GM18505 (cell line): ENCODE measurements around the gene ABCB11.

Experiments
- ATAC-seq: cut with Tn5 transposase; IDR thresholded peaks from one replicate; pipeline ENCODE4 v1.9.1; 2021; ENCODE audit not compliant: unreplicated experiment
- POLR2A ChIP-seq: IDR thresholded peaks from 4 replicates; pipeline ENCODE4 v1.6.1; 2011; ENCODE audit warnings: borderline replicate concordance; ENCODE audit not compliant: insufficient read depth, insufficient read length; ENCODE audit errors: extremely low read depth

ABCB11 gene

GRCh38 chr2:168962636-168963035 lies 68.5 kb downstream of the ABCB11 start:
- ATAC-seq: no peak
- TF ChIP-seq POLR2A: no peak

DNA sequence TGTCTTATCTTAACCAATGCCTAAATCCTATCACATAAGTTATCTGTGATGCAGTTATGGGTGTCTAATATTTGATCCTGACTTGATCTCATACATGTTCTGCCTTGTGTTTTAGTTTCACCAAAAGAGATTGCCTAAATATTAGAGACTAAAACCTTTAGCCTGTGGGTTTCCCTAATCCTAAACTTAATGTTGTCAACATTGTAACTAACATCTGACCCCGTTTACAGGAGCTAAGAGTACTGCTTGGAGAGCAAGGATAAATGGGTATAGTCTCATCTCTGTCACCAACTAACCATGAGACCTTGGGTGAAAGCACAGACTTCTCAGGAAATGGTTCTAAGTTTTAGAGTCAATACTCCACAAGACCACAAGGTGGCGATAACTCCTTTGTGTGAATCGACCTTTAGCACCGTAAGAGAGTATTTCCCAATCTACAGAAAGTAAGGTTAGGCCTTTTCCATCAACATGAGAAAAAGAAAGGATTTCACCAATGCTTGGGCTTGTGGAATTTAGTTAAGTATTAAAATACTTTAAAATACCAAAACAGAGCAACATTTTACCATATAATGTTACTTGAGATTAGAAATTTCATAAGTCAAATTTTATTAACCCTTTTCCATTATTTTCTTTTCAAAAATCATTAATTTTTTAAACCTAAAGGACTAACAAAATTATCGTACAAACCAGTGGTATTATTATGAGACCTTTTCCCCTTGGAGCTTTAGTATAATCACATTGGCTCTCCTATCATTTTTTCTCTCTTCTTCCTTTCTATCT lies 69.5 kb downstream of the ABCB11 start:
- TF ChIP-seq POLR2A: no peak
- ATAC-seq: peak; percentile 73

DNA sequence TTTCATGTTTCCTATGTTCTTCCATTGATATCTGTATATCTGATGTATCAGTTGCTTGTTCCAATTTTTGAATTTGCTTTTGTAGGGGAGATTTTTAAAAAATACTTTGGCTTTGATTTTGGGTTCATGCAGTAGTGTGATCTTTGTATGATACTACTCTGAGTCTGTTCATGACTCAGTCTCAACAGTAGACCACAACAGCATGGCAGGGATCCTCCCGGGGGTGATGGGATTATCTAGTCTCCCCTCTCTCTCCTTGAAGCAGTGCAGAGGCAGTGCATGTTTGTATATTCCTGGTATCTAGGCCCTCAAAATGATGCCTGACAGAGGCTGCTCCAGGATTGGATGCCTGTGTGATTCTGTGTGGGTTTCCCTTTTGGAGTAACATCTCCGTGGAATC lies 74.7 kb downstream of the ABCB11 start:
- no peak for TF ChIP-seq POLR2A
- no peak for ATAC-seq

DNA sequence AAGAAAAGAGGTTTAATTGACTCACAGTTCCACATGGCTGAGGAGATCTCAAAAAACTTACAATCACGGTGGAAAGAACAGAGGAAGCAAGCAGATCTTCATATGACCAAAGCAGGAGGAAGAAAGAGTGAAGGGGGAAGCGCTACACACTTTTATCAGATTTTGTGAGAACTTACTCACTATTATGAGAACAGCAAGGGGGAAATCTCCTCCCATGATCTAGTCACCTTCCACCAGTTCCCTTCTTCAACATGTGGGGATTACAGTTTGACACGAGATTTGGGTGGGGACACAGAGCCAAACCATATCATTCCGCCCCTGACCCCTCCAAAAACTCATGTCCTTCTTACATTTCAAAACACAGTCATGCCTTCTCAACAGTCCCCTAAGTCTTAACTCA lies 75.8 kb downstream of the ABCB11 start:
- ATAC-seq: no peak
- no peak for TF ChIP-seq POLR2A

GRCh38 chr2:168954256-168954655 lies 76.9 kb downstream of the ABCB11 start:
- no peak for ATAC-seq

GRCh38 chr2:168952424-168952823 lies 78.7 kb downstream of the ABCB11 start:
- no peak for TF ChIP-seq POLR2A
- no peak for ATAC-seq

More at GRCh38 chr2:168954256-168954655, 76.9 kb downstream of the ABCB11 start:
- no peak for TF ChIP-seq POLR2A

GRCh38 chr2:168951871-168952270 lies 79.3 kb downstream of the ABCB11 start:
- no peak for ATAC-seq
- TF ChIP-seq POLR2A: no peak

GRCh38 chr2:168949324-168949723 lies 81.8 kb downstream of the ABCB11 start:
- TF ChIP-seq POLR2A: no peak
- no peak for ATAC-seq

GRCh38 chr2:168948621-168949212 lies 82.4 kb downstream of the ABCB11 start:
- no peak for TF ChIP-seq POLR2A
- no peak for ATAC-seq

DNA sequence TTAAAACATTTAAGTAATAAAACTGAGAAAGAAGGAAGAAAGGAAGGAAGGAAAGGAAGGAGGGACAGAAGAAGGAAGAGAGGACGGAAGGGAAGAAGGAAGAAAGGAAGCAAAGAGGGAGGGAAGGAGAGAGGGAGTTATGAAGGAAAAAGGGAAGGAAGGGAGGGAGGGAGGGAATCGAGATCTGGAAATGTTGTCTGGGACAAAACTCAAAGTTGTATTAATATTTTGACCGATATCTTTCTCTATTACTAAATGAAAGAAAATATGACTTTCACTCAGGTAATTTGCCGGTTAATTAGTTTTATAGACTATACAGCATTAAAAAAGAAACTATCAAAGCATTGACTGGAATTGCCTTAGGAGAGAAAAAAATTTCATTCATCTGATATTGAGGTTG lies 85.6 kb downstream of the ABCB11 start:
- TF ChIP-seq POLR2A: no peak
- no peak for ATAC-seq

GRCh38 chr2:168944065-168944464 lies 87.1 kb downstream of the ABCB11 start:
- no peak for TF ChIP-seq POLR2A
- no peak for ATAC-seq

DNA sequence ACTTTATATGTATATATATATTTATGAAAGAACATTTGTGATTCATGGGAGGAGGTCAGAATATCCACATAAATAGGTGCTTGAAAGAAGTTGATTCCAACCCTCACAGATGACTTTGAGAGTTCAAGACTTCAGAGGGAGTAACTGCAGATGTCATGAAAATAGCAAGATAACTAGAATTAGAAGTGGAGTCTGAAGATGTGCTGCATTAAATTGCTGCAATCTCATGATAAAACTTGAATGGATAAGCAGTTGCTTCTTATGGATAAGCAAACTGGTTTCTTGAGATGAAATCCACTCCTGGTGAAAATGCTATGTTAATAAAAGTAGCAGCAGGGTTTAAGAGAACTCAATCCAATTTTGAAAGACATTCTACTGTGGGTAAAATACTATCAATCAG lies 89.8 kb downstream of the ABCB11 start:
- TF ChIP-seq POLR2A: no peak
- ATAC-seq: no peak

GRCh38 chr2:168939918-168940317 lies 91.2 kb downstream of the ABCB11 start:
- TF ChIP-seq POLR2A: no peak
- peak; percentile 67 for ATAC-seq

- no peak for TF ChIP-seq POLR2A
These were observed 92.1 kb downstream of the ABCB11 start for GRCh38 chr2:168939061-168939460.

More at GRCh38 chr2:168939061-168939460, 92.1 kb downstream of the ABCB11 start:
- no peak for ATAC-seq
